ENCODE measurements around the gene SUPT20HL1.
"Not testable (repeated sequence)": the region's sequence is repeated elsewhere in the genome, so short reads cannot be mapped to it uniquely, and the experiment has no call there.

SUPT20HL1 gene

DNA sequence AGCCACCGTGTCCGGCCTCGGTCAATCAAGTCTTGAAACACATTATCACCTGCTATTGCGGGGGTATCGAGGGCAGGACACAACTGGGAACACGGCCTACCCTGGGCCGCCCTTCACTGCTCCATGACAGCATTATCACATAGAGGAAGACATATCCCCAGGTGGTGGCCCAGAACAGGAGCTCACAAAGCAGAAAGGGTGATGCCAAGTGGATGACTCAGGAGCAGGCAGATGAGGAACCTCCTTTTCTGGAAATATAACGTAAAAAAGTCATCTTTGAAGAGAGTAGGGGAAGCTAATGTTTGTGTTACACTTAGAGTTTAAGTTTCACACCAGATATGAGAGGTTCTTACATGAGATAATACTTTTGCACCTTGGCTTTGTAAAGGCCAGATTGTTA lies 5.3 kb upstream of the SUPT20HL1 start:
- H3K27ac ChIP-seq = no peak overlapping the region
- TF ChIP-seq, protein P1, sequence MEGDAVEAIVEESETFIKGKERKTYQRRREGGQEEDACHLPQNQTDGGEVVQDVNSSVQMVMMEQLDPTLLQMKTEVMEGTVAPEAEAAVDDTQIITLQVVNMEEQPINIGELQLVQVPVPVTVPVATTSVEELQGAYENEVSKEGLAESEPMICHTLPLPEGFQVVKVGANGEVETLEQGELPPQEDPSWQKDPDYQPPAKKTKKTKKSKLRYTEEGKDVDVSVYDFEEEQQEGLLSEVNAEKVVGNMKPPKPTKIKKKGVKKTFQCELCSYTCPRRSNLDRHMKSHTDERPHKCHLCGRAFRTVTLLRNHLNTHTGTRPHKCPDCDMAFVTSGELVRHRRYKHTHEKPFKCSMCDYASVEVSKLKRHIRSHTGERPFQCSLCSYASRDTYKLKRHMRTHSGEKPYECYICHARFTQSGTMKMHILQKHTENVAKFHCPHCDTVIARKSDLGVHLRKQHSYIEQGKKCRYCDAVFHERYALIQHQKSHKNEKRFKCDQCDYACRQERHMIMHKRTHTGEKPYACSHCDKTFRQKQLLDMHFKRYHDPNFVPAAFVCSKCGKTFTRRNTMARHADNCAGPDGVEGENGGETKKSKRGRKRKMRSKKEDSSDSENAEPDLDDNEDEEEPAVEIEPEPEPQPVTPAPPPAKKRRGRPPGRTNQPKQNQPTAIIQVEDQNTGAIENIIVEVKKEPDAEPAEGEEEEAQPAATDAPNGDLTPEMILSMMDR (IDR thresholded peaks at IDR 0.05; ENCODE audit: low read depth, low read length) = no peak
- peaks cover 6% of the 10 kb centered on the region for H3K27me3 ChIP-seq (ENCODE audit: insufficient read depth, low read depth, severe bottlenecking)
- H3K4me3 ChIP-seq (ENCODE audit: low read depth, low read length) = no peak overlapping the region
- no peak for DNase-seq
- H3K9me3 ChIP-seq (ENCODE audit: severe bottlenecking) = no peaks in the 10 kb centered on the region
- H3K36me3 ChIP-seq = no peaks in the 10 kb centered on the region

DNA sequence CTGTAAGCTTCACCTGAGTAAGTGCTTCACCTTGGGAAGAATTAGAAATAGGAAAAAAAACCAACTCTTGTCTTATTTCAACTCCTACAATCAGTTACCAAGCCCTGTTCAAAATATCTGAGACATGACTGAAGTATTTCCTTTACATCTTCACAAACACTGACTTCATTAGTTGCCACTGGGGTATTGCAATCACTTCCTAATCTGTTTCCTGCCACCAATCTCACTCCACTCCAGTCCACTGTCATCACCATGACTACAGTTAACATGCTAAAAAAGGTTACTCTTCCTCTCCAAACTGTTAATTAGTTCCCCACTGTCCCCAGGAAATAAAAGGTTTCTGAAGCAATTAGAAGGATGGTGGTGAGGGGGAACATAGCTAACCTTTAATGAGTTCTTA lies 3.3 kb upstream of the SUPT20HL1 start:
- Histone ChIP-seq H3K27ac (no peak overlapping the region), H3K27me3 (ENCODE audit: insufficient read depth, low read depth, severe bottlenecking) (peaks cover 3% of the 10 kb centered on the region), H3K4me3 (ENCODE audit: low read depth, low read length) (no peak overlapping the region), H3K36me3 (no peaks in the 10 kb centered on the region), H3K9me3 (ENCODE audit: severe bottlenecking) (no peaks in the 10 kb centered on the region)
- DNase-seq = no peak
- TF ChIP-seq, protein P1 (IDR thresholded peaks at IDR 0.05; ENCODE audit: low read depth, low read length) = no peak

DNA sequence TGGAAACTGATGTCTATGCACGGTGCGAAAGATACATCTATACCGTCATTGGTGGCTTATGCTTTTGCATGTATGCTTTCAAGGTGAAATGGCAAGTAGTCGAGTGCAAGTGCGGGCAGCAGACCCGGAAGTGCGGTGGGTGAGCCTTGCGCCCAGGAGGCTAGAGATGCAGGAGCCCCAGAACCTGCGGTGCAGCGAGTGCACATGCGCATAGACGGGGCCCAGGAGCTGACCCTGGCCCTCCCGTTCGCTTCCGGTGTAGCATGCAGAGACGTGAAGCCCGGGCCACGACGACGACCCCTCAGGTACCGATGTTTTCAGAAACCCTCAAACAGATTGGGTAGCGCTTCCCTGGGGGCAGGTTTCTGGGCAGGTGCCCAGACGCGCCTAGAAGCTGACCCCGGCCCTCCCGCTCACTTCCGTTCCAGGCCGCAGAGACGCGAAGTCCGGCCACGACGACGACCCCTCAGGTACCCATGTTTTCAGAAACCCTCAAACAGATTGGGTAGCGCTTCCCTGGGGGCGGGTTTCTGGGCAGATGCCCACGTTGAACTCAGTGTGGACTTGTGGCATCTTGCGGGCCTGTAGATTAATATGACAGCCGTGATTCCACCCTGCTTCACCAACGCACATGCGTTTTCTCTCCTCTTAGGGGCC lies 1.8 kb downstream of the SUPT20HL1 start:
- not testable (repeated sequence) for H3K27me3 ChIP-seq (ENCODE audit: insufficient read depth, low read depth, severe bottlenecking); DNase-seq; H3K9me3 ChIP-seq (ENCODE audit: severe bottlenecking); H3K27ac ChIP-seq; H3K36me3 ChIP-seq; H3K4me3 ChIP-seq (ENCODE audit: low read depth, low read length)

- not testable (repeated sequence) for H3K27me3 ChIP-seq (ENCODE audit: insufficient read depth, low read depth, severe bottlenecking); H3K36me3 ChIP-seq; DNase-seq; H3K4me3 ChIP-seq (ENCODE audit: low read depth, low read length); H3K27ac ChIP-seq; H3K9me3 ChIP-seq (ENCODE audit: severe bottlenecking)
Measured at GRCh38 chrX:24363432-24364181, 3.2 kb downstream of the SUPT20HL1 start.

- Histone ChIP-seq H3K4me3 (ENCODE audit: low read depth, low read length) (no peak overlapping the region), H3K9me3 (ENCODE audit: severe bottlenecking) (no peaks in the 10 kb centered on the region), H3K27me3 (ENCODE audit: insufficient read depth, low read depth, severe bottlenecking) (peaks cover 4% of the 10 kb centered on the region), H3K27ac (no peak overlapping the region), H3K36me3 (no peaks in the 10 kb centered on the region)
- TF ChIP-seq, protein P1 (IDR thresholded peaks at IDR 0.05; ENCODE audit: low read depth, low read length) = no peak
- DNase-seq = no peak
Measured at GRCh38 chrX:24364326-24364725, 3.9 kb downstream of the SUPT20HL1 start.

GRCh38 chrX:24364851-24365538 lies 4.6 kb downstream of the SUPT20HL1 start:
- TF ChIP-seq, protein P1 (IDR thresholded peaks at IDR 0.05; ENCODE audit: low read depth, low read length) = no peak
- H3K4me3 ChIP-seq (ENCODE audit: low read depth, low read length) = no peak overlapping the region
- H3K27ac ChIP-seq = no peak overlapping the region
- DNase-seq = no peak
- peaks cover 4% of the 10 kb centered on the region for H3K27me3 ChIP-seq (ENCODE audit: insufficient read depth, low read depth, severe bottlenecking)
- no peaks in the 10 kb centered on the region for H3K36me3 ChIP-seq
- H3K9me3 ChIP-seq (ENCODE audit: severe bottlenecking) = no peaks in the 10 kb centered on the region

GRCh38 chrX:24366762-24367400 lies 6.4 kb downstream of the SUPT20HL1 start:
- not testable (repeated sequence) for H3K9me3 ChIP-seq (ENCODE audit: severe bottlenecking); H3K27me3 ChIP-seq (ENCODE audit: insufficient read depth, low read depth, severe bottlenecking); H3K36me3 ChIP-seq; H3K4me3 ChIP-seq (ENCODE audit: low read depth, low read length); H3K27ac ChIP-seq; DNase-seq
